ENCODE results near the gene HBG2. TPM values are rescaled to one million over a fixed set of nuclear protein-coding genes. Genes with fewer than 3 reads are reported as not detected.

The HBG2 gene
- total and polyA plus RNA-seq, 2 of the 4 experiments (the other 2 are of a cell fraction), result 0.54 TPM; not detected in 1

DNA sequence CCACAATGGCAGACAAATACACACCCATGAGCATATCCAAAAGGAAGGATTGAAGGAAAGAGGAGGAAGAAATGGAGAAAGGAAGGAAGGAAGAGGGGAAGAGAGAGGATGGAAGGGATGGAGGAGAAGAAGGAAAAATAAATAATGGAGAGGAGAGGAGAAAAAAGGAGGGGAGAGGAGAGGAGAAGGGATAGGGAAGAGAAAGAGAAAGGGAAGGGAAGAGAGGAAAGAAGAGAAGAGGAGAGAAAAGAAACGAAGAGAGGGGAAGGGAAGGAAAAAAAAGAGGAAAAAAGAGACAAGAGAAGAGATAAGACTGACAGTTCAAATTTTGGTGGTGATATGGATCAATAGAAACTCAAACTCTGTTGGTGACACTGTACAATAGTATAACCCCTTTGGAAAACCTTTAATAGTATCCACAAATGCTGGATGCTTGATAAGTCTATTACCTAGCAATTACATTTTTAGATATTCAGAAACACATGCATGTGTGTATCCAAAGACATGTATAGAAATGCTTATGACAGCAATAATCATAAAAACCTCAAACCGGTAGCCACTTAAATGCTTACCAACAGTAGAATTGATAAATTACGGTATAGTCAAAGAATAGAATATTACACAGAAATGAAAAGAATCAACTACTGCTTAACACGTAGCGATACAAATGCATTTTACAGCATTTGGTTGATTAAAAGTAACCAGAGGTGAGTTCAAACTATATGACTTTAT lies 19.1 kb downstream of the HBG2 start:
- H2BK120ac ChIP-seq (ENCODE audit: low read depth, low read length), result peak overlapping the region; percentile 70
- no TSS peak for BruUV-seq (replicated peaks)
- H3K56ac ChIP-seq (ENCODE audit: extremely low read depth, insufficient read depth, low read length), result no peak overlapping the region
- H2AK5ac ChIP-seq (ENCODE audit: low read depth, low read length), result no peak overlapping the region
- no peak overlapping the region for H3K9ac ChIP-seq (ENCODE audit: low read depth, low read length)
- no peaks in the 10 kb centered on the region for H3K27me3 ChIP-seq (ENCODE audit: control insufficient read depth, insufficient read depth, low read length)
- H3K9me1 ChIP-seq (ENCODE audit: insufficient read depth, low read length), result peaks cover 6% of the 10 kb centered on the region; the same call in 1 of the 2 replicates
- H3K14ac ChIP-seq (replicated peaks; ENCODE audit: low read depth, low read length), result no peak overlapping the region
- dilution Hi-C loops (cut with HindIII; ENCODE audit: low sequenced_read_pairs, unreplicated experiment) (no loop called here), in situ Hi-C loops (cut with MboI; ENCODE audit: low sequenced_read_pairs) (no loop called here), intact Hi-C loops (cut with micrococcal nuclease) (no loop called here)
- no peak overlapping the region for H3K4me2 ChIP-seq (ENCODE audit: low read depth, low read length)
- no peaks in the 10 kb centered on the region for H3K36me3 ChIP-seq (ENCODE audit: control insufficient read depth, insufficient read depth, low read length)
- H3K4me1 ChIP-seq (ENCODE audit: control insufficient read depth, insufficient read depth, low read length), result peaks cover 3% of the 10 kb centered on the region
- ChIA-PET POLR2A (ENCODE audit: unreplicated experiment) (no interaction called here), CTCF (no interaction called here)
- no peak overlapping the region for H2BK5ac ChIP-seq (ENCODE audit: low read depth, low read length, poor library complexity, severe bottlenecking)
- no peaks in the 10 kb centered on the region for H4K20me1 ChIP-seq (ENCODE audit: insufficient read depth, low read length)
- H3K23ac ChIP-seq (ENCODE audit: low read depth, low read length), result no peak overlapping the region
- TF ChIP-seq BHLHE40 (IDR thresholded peaks at IDR 0.05; ENCODE audit: low read depth, low read length), result no peak
- peak; percentile 61; the same call in 1 of the 2 replicates for TF ChIP-seq MAFK (IDR thresholded peaks at IDR 0.05; ENCODE audit: low read depth, low read length)
- H2AFZ ChIP-seq (replicated peaks; ENCODE audit: low read length, poor library complexity), result no peak overlapping the region
- no peak overlapping the region for H3K18ac ChIP-seq (ENCODE audit: low read depth, low read length)
- ATAC-seq (ENCODE audit: low read depth), result no peak
- no peak overlapping the region for H2BK15ac ChIP-seq (ENCODE audit: low read depth, low read length)
- no peak overlapping the region for H4K8ac ChIP-seq (ENCODE audit: low read depth in 2 of 2, low read length in 2 of 2)
- no peak overlapping the region for H3K27ac ChIP-seq (ENCODE audit: insufficient read depth, low read length)
- H3K4ac ChIP-seq (ENCODE audit: low read depth, low read length), result no peak overlapping the region
- H3K4me3 ChIP-seq (ENCODE audit: insufficient read depth, low read depth, low read length), result no peak overlapping the region
- H4K91ac ChIP-seq (ENCODE audit: insufficient read depth, low read depth, low read length), result no peak overlapping the region
- H3K9me3 ChIP-seq (ENCODE audit: control insufficient read depth, insufficient read depth, low read length), result no peaks in the 10 kb centered on the region
- no peak for DNase-seq
- no peak overlapping the region for H2BK20ac ChIP-seq (ENCODE audit: low read depth, low read length)
- no peak overlapping the region for H4K5ac ChIP-seq (ENCODE audit: low read depth, low read length)
- WGBS, 2 experiments (ENCODE audit: extremely low coverage in 2 of 2, insufficient read length in 1 of 2), result 14% methylated on average over 1 of the region's 5 CpGs; no CpG with 5 or more reads in 1 of the 2 experiments
- H3K79me1 ChIP-seq (ENCODE audit: low read depth in 1 of 2, low read length in 2 of 2), result no peaks in the 10 kb centered on the region
- H2AK9ac ChIP-seq (replicated peaks; ENCODE audit: low read depth, low read length, poor library complexity), result no peak overlapping the region

All from IMR-90 (cell line).